GM12878 (cell line): ENCODE data around the gene COA1. TPM values are rescaled to one million over a fixed set of nuclear protein-coding genes. Genes with fewer than 3 reads are reported as not detected.

Source experiments
- ATAC-seq: fragments of 200-7000 bp; cut with Tn5 transposase; 3 replicates; pipeline ENCODE4 v1.9.1; 2020; ENCODE audit warnings: mild to moderate bottlenecking, moderate library complexity
- BruUV-seq: library from RNA; stranded (reverse); fragments of 400-500 nt; replicated peaks from 2 replicates; lab custom pipeline; 2021; lab: Mats Ljungman, UMichigan
- CTCF ChIA-PET: fragments of 300-600 bp; sonication (Branson Sonifier 250); formaldehyde crosslinking; extraction: SDS; loops from one replicate; lab custom pipeline; 2021; ENCODE audit warnings: inconsistent platforms; lab: Yijun Ruan, JAX
- POLR2A ChIA-PET: fragments of 350-600 bp; formaldehyde crosslinking; extraction: SDS; loops from one replicate; lab custom pipeline; 2021; ENCODE audit warnings: inconsistent platforms; lab: Charles Lee
- RAD21 ChIA-PET: fragments of 300-600 bp; sonication (Branson Sonifier 250); formaldehyde crosslinking; loops from one replicate; lab custom pipeline; 2023; ENCODE audit warnings: antibody characterized with exemption; ENCODE audit not compliant: unreplicated experiment; lab: Charles Lee
- SMC1A ChIA-PET: fragments of 300-600 bp; sonication (Branson Sonifier 250); formaldehyde crosslinking; loops from one replicate; lab custom pipeline; 2023; ENCODE audit not compliant: unreplicated experiment, uncharacterized antibody; lab: Charles Lee
- DNase-seq: peaks from one replicate; pipeline ENCODE4 v3.0.0-alpha.2; 2011; ENCODE audit warnings: low read depth, low spot score
- FAIRE-seq: peaks from 3 replicates; lab custom pipeline; 2011; peaks lifted over from hg19 to GRCh38; lab: Jason Lieb, UNC
- H2AFZ ChIP-seq: 2 replicates; pipeline ENCODE4 v1.6.0; 2011; ENCODE audit warnings: low read depth, low read length, control low read depth; ENCODE audit not compliant: control insufficient read depth
- H3K27ac ChIP-seq: 2 replicates; pipeline ENCODE4 v1.5.1; 2011; ENCODE audit warnings: control low read depth; ENCODE audit not compliant: control insufficient read depth, insufficient read depth
- H3K27me3 ChIP-seq, 2 experiments: replicated peaks in 1 of 2; 2 replicates each; pipeline versions ENCODE4 v1.6.0 to v1.6.1; 2011; ENCODE audit warnings: low read length in 1 of 2; ENCODE audit not compliant: control insufficient read depth in 2 of 2, insufficient read depth in 2 of 2
- H3K36me3 ChIP-seq, 2 experiments: 2 replicates each; pipeline ENCODE4 v1.5.1; 2011; ENCODE audit warnings: low read length in 1 of 2; ENCODE audit not compliant: control insufficient read depth in 2 of 2, insufficient read depth in 2 of 2
- H3K4me1 ChIP-seq: 2 replicates; pipeline ENCODE4 v1.6.1; 2011; ENCODE audit warnings: mild to moderate bottlenecking, low read length, moderate library complexity, mixed read lengths; ENCODE audit not compliant: control insufficient read depth, insufficient read depth
- H3K4me2 ChIP-seq: 2 replicates; pipeline ENCODE4 v1.6.0; 2011; ENCODE audit warnings: control low read depth; ENCODE audit not compliant: control insufficient read depth, insufficient read depth
- H3K4me3 ChIP-seq: fragments of 200-600 bp; sonication (generic); 2 replicates; pipeline ENCODE4 v1.5.1; 2016
- H3K79me2 ChIP-seq: 2 replicates; pipeline ENCODE4 v1.6.0; 2011; ENCODE audit warnings: low read length; ENCODE audit not compliant: control insufficient read depth, insufficient read depth
- H3K9ac ChIP-seq: 2 replicates; pipeline ENCODE4 v1.8.0; 2011; ENCODE audit warnings: low read length, control low read depth, mixed read lengths; ENCODE audit not compliant: control insufficient read depth, insufficient read depth
- H3K9me3 ChIP-seq: replicated peaks from 3 replicates; pipeline ENCODE4 v1.5.1; 2011; ENCODE audit warnings: mild to moderate bottlenecking, low read length; ENCODE audit not compliant: control insufficient read depth, insufficient read depth
- H4K20me1 ChIP-seq: 2 replicates; pipeline ENCODE4 v1.6.0; 2011; ENCODE audit not compliant: control insufficient read depth, insufficient read depth
- CBX5 ChIP-seq: sonication (generic); IDR thresholded peaks from 2 replicates; pipeline ENCODE4 v1.6.1; 2016; ENCODE audit warnings: low read depth, moderate library complexity, mild to moderate bottlenecking, inconsistent platforms
- CUX1 ChIP-seq: IDR thresholded peaks from 2 replicates; pipeline ENCODE4 v1.6.1; 2012; ENCODE audit warnings: improper control_type of control experiment, low read depth, low read length; ENCODE audit not compliant: insufficient replicate concordance
- HCFC1 ChIP-seq: fragments of 150-350 bp; IDR thresholded peaks from 2 replicates; pipeline ENCODE4 v1.6.1; 2014; ENCODE audit warnings: low read length
- WGBS: methylation state at CpG from one replicate; pipeline ENCODE4 v1.1.6; 2016; ENCODE audit warnings: low lambda C conversion rate; ENCODE audit not compliant: insufficient replicate concordance, insufficient coverage; ENCODE audit errors: missing lambda C conversion rate; 5-methylcytosine and 5-hydroxymethylcytosine counted together
- in situ Hi-C: fragments of 300-500 bp; cut with MboI; formaldehyde crosslinking; loops from 9 replicates; pipeline ENCODE4 v1.14.3; 2018; ENCODE audit warnings: mixed read lengths
- intact Hi-C: fragments of 100-400 bp; cut with micrococcal nuclease; formaldehyde crosslinking; loops from one replicate; pipeline ENCODE4 v1.14.2; 2022; ENCODE audit not compliant: unreplicated experiment
- polyA plus RNA-seq, 11 experiments: library from polyadenylated mRNA; depleted of rRNA in 4 of 11; unstranded in 6 of 11; stranded (reverse) in 5 of 11; fragments of >200 nt; fragmentation: Nextera tagmentation in 4 of 11; fragmentation: Illumina TruSeq in 1 of 11; extraction: Ambion mirVana in 4 of 11; extraction: Trizol in 1 of 11; gene quantifications; 1 replicate in 1 of 11; 2 replicates in 10 of 11; pipeline versions ENCODE4 v1.2.1 to v1.2.3, GENCODE V29; 2011 to 2016; ENCODE audit warnings: inconsistent platforms in 2 of 11, missing spikeins in 2 of 11, low read depth in 1 of 11
- total RNA-seq, 4 experiments: library from RNA; depleted of rRNA in 3 of 4; stranded (reverse); fragments of >200 nt in 3 of 4; fragmentation: Illumina TruSeq in 1 of 4; extraction: Trizol in 1 of 4; gene quantifications; 2 replicates each; pipeline versions ENCODE4 v1.2.1 to v1.2.3, GENCODE V29; 2013 to 2021

COA1 gene
- total and polyA plus RNA-seq, 10 of the 15 experiments (the other 5 are each of a cell fraction or from before 2014, with no cell fraction given) = 83.1 to 258 (median 111) TPM

- intact Hi-C loops (loop anchor here (5.0 kb wide), 1 partner anchor 76 kb away; no protein-coding TSS in a partner anchor), in situ Hi-C loops (loop anchor here (10.0 kb wide), 1 partner anchor 249 kb away; no protein-coding TSS in a partner anchor)
- peaks cover 30% of the 10 kb centered on the region; the same call in 2 of the 3 replicates for H3K9me3 ChIP-seq
- DNase-seq (no peak), ATAC-seq (no peak), FAIRE-seq (no peak)
- peaks cover 60% of the 10 kb centered on the region for H3K79me2 ChIP-seq
- ChIA-PET RAD21 (interaction anchor here (0.9 to 2.7 kb wide), 2 partner anchors 15 to 121 kb away, joined by 3 to 20 read pairs; partner anchors contain the start of gene STK17A), POLR2A (interaction anchor here (0.6 kb wide), 1 partner anchor 13 kb away, joined by 5 read pairs; no protein-coding TSS in a partner anchor)
- no peak overlapping the region for H2AFZ ChIP-seq
- no peak overlapping the region for H3K27ac ChIP-seq
- no peaks in the 10 kb centered on the region for H4K20me1 ChIP-seq
- no peak overlapping the region for H3K4me2 ChIP-seq
- no peak overlapping the region for H3K9ac ChIP-seq
- TF ChIP-seq CBX5 (peak; percentile 58; the same call in 1 of the 2 replicates), CUX1 (no peak), HCFC1 (no peak)
- TF ChIP-seq, all 136 proteins: peak for 1
- BruUV-seq = no TSS peak
- Histone ChIP-seq H3K4me3 (no peak overlapping the region), H3K27me3 (no peaks in the 10 kb centered on the region), H3K36me3 (peaks cover 6 to 10% of the 10 kb centered on the region in 2 experiments), H3K4me1 (peaks cover 42% of the 10 kb centered on the region)
- ChIA-PET SMC1A (interaction anchor here (0.6 to 3.8 kb wide), 10 partner anchors 11 to 136 kb away, joined by 3 to 20 read pairs (median 4); partner anchors contain the start of gene STK17A), CTCF (interaction anchor here (1.3 to 3.4 kb wide), 6 partner anchors 15 to 135 kb away, joined by 3 to 56 read pairs (median 9); partner anchors contain the start of gene STK17A)
- whole genome bisulfite sequencing = 52% methylated on average over 1 of the region's 1 CpG
Observed at GRCh38 chr7:43703573-43703972, 25.8 kb downstream of the COA1 start.
